Ecto neural progenitor cell (in vitro differentiated cells): ENCODE results near the gene CDK9.
"Not testable (repeated sequence)": the region's sequence is repeated elsewhere in the genome, so short reads cannot be mapped to it uniquely, and the experiment has no call there.

Experiments used
- DNase-seq: peaks from one replicate; pipeline ENCODE4 v3.0.0-alpha.2; 2018; ENCODE audit warnings: low spot score

The CDK9 gene

DNA sequence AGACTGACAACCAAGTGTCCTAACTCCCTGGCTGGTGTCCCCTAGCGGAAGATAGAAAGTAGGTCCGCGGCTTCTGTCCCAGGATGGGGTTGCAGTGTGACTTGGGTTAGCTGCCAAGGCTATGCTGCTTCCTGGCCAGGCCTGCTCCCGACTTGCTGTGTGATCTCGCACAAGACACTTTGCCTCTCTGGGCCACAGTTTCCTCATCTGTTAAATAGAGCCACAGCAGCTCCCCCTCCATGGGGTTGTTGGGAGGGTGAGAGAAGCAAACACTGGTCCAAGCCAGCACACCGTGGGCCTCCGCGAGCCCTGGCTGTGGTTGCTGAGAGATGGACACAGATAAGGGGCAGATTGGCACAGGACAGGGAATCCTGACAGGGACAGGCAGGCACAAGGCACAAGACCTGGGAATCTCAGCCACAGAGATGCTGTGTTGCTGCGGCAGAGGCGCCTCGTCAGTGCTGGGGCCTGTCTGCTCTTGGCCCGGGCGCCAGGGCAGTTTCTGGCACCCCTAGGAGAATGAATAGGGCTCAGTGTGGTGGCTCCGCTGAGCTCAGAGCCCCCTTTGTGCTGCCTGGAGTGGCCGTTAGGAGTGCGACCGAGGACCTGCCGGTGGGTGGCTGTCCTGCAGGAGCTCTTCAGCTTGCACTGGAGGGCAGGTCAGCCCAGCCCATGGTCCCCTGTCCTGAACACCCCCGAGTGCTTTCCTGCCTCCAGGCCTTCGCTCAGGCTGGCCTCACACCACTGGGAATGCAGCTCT is 5.5 kb upstream of the CDK9 start:
- no peak for DNase-seq

DNA sequence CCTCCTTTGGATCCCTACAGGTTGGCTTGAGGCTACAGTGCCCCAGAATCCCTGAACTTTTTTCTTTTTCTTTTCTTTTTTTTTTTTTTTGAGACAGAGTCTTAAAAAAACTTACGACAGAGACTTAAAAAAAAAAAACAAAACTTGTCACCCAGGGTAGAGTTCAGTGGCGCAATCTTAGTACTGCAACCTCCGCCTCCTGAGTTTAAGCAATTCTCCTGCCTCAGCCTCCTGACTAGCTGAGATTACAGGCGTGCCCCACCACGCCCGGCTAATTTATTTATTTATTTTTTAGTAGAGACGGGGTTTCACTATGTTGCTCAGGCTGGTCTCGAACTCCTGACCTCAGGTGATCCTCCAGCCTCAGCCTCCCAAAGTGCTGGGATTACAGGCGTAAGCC is 4.9 kb upstream of the CDK9 start:
- not testable (repeated sequence) for DNase-seq

- DNase-seq = no peak
Measured at GRCh38 chr9:127781806-127782205, 4.0 kb upstream of the CDK9 start.

- DNase-seq = no peak
Measured at GRCh38 chr9:127783111-127784008, 2.5 kb upstream of the CDK9 start.

- peak; percentile 94 for DNase-seq
Measured at GRCh38 chr9:127785023-127785932, 556 bp upstream of the CDK9 start.

- no peak for DNase-seq
Measured at GRCh38 chr9:127786773-127787104, 905 bp downstream of the CDK9 start.

DNA sequence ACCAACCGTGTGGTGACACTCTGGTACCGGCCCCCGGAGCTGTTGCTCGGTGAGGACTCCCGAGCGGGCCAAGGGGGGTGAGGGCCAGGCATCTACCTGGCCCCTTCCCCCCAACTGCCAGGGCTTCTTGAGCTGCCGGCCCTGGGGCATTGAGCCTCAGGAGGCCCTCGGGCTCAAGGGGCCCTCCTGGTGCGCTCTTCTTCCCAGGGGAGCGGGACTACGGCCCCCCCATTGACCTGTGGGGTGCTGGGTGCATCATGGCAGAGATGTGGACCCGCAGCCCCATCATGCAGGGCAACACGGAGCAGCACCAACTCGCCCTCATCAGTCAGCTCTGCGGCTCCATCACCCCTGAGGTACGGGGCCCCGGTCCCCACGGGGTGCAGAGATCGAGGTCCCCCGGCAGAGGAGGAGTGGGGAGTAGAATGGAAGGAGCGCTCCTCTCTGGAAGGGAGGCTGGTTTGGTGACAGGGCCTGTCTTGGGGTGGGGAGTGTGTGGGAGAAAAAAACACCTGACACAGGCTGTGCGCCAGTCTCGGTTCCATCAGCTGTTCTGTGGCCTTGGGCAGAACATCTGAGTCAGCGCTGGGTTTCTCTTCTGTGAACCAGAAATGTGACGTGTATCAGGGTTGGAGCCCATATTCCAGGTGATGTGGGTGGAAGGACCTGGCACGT is 2.6 kb downstream of the CDK9 start:
- DNase-seq = no peak

- no peak for DNase-seq
Measured at GRCh38 chr9:127789179-127789578, 3.3 kb downstream of the CDK9 start.

DNA sequence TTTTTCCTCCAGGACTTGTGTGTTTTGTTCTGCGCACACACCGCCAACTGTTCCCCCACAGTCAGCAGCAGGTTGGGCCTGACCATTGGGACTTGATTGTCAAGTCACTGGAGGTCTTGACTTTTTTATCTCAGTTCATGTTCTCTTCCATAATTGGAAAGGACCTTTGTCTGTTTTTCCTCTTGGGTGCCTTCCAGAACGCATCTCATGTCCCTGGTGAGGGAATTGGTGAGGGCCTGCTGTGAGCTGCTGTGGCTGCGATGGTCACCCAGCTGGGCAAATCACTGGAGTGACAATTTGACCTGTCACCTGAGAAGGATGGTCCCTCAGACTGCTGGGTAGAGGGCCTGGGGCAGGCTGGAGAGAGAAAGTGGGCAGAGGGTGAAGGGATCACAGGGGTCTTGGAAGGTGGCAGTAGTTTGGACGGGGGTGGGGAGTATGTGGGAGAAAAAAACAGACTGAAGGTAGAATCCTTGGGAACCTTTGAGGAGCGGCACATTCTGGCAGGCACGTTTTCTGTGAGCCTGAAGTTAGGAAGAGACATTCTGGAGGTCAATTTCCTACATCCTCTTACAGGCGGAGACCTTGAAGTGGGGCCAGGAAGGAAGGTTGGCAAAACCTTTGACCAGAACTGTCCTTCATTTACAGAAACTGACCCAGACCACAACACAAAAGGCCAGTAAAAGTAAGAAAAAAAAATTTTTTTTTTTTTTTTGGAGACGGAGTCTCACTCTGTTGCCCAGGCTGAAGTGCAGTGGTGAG is 4.4 kb downstream of the CDK9 start:
- DNase-seq = no peak

- no peak for DNase-seq
Measured at GRCh38 chr9:127791085-127791484, 5.3 kb downstream of the CDK9 start.

- DNase-seq = no peak
Measured at GRCh38 chr9:127792417-127793031, 6.7 kb downstream of the CDK9 start.

DNA sequence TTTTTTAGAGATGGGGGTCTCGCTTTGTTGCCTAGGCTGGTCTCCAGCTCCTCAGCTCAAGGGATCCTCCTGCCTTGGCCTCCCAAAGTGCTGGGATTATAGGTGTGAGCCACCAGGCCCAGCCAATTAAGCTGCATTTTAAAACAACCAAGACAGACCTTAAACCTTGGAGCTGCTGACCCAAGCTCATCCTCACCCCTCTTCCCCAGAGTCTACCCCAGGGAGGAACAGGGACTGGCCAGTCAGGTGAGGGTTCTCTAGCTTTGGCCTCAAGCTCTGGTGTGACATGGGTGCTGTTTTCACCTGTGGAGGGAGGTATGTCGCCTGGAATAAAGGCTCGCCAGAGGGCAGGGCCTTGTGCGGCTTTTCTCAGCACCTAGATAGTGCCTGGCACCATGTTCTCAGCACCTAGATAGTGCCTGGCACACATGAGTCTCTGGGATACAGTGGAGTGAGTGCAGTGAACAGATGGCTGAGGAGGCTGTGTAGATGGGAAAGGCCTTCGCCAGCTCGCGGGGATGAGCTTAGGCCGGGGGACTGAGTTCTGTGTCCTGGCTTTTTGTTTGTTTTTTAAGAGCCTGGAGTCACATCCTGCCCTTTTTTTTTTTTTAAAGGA is 7.4 kb downstream of the CDK9 start:
- no peak for DNase-seq

DNA sequence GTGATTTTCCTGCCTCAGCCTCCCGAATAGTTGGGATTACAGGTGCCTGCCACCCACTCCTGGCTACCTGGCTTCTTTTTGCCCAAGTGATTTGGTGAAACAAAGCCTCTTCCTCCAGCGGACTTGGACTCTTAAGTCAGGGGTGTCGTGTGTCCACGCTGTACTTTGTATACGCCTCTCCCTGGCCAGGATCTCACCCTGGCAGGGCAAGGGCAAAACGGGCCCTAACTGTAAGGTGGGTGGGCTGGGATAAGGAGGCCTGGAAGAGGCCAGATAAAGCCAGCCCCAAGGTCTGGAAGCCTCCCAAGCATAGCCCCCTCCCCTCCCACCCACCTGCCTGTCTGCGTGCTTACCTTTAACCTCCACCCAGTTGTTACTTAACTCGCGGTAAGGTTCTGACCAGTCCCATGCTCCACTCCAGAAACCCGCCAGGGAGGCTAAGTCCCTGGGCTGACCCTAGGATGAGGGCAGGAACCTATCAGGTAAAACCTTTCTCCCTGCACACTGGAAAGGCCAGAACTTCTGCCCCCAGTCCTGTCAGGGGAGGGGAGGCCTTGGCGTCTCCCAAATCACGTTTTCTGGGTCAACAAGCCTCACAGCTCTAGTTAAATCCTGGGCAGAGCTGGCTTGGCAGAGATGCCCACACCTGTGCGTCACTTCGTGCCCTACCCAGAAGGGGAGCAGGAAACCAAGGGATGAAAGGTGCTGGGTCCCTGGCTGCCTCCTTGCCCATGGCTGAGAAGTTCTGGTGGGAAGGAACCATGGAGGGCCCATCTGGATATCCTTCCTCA is 8.4 kb downstream of the CDK9 start:
- DNase-seq = no peak

GRCh38 chr9:127796225-127796813 is 10.5 kb downstream of the CDK9 start:
- DNase-seq = no peak

DNA sequence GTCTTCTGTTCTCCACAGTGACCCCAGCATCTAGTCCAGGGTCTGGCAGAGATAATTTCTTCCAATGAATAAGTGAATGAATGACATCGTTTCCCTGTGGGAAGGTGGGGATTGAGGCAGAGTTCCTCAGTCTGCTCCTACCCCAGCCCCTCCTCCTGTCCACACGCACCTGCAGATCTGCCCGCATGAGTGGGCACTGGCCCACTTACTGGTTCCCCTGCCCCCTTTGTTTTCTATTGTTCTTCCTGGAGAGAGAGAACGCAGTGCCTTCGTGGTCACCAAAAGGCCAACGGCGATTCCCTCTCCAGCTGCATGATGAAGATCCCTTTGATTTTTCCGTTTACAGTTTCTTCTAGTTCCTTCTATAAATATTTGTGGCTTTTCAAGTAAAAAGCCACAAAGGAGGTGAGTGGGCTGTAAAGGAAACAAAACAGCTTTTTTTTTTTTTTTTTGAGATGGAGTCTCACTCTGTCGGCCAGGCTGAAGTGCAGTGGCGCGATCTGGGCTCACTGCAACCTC is 11.1 kb downstream of the CDK9 start:
- no peak for DNase-seq

GRCh38 chr9:127801955-127802575 is 16.2 kb downstream of the CDK9 start:
- DNase-seq = no peak

DNA sequence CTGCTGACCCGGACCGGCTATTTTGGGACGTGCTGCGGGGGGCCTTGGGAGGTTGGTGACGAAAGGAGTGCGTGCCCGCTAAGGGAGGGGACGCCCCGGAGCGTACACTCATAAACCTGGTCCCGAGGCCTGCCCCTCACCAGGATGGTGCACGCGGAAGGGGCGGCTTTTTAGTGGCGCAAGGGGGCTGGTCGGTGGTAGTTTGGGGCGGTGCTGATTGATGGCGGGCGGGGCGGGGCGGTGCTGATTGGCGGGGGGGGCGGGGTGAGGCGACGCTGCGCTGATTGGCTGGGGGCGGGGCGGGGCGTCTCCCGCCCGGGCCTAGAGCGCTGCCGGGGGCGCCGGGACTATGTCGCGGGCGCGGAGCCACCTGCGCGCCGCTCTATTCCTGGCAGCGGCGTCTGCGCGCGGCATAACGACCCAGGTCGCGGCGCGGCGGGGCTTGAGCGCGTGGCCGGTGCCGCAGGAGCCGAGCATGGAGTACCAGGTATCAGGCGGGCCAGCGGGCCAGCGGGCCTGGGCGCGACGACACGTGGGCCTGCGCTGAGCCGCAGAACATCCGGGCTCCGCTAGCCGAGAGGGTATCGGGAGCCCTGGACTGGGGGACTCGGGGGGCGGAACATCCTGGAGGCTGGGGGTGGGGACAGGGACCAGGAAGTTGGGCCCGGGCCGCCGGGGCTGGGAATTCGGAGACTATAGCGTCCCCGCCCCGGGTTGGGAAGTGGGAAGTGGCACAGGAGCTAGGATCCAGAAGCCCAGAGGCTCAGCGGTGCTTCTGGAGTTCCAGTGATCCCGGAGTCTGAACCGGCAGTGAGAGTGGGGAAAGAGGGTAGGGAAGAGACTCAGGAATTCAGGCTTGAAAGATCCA is 17.0 kb downstream of the CDK9 start, which contains the start of gene FPGS:
FPGS (plus strand) TSS at position 307 of the 868 bp plus-strand sequence; CDS start at position 350, 43 bp downstream.
- peak; percentile 91 for DNase-seq
